NK-92 (cell line): ENCODE measurements around the gene ARID1B.

ENCODE experiments used
- DNase-seq: peaks from one replicate; lab custom pipeline; 2025; ENCODE audit not compliant: unreplicated experiment; lab: John Stamatoyannopoulos, UW

Gene ARID1B

GRCh38 chr6:157230910-157231309 is 453.7 kb downstream of the ARID1B start:
- DNase-seq = no peak

GRCh38 chr6:157232161-157232895 is 455.1 kb downstream of the ARID1B start:
- no peak for DNase-seq

GRCh38 chr6:157233156-157233555 is 456.0 kb downstream of the ARID1B start:
- no peak for DNase-seq

GRCh38 chr6:157233686-157234085 is 456.5 kb downstream of the ARID1B start:
- no peak for DNase-seq

- no peak for DNase-seq
Measured at GRCh38 chr6:157235600-157236039, 458.4 kb downstream of the ARID1B start.

- no peak for DNase-seq
Measured at GRCh38 chr6:157236040-157236725, 459.0 kb downstream of the ARID1B start.

GRCh38 chr6:157238346-157238745 is 461.2 kb downstream of the ARID1B start:
- DNase-seq = no peak

GRCh38 chr6:157239148-157239547 is 462.0 kb downstream of the ARID1B start:
- no peak for DNase-seq

GRCh38 chr6:157239671-157240058 is 462.5 kb downstream of the ARID1B start:
- no peak for DNase-seq

GRCh38 chr6:157240059-157240959 is 463.1 kb downstream of the ARID1B start:
- no peak for DNase-seq

GRCh38 chr6:157240960-157241311 is 463.8 kb downstream of the ARID1B start:
- DNase-seq = no peak

GRCh38 chr6:157242791-157243190 is 465.6 kb downstream of the ARID1B start:
- DNase-seq = no peak

GRCh38 chr6:157244175-157244574 is 467.0 kb downstream of the ARID1B start:
- no peak for DNase-seq

GRCh38 chr6:157244780-157245179 is 467.6 kb downstream of the ARID1B start:
- DNase-seq = no peak

- DNase-seq = no peak
Measured at GRCh38 chr6:157245436-157245835, 468.3 kb downstream of the ARID1B start.

- no peak for DNase-seq
Measured at GRCh38 chr6:157246048-157246630, 469.0 kb downstream of the ARID1B start.

- no peak for DNase-seq
Measured at GRCh38 chr6:157246771-157247484, 469.8 kb downstream of the ARID1B start.

- DNase-seq = no peak
Measured at GRCh38 chr6:157248264-157248663, 471.1 kb downstream of the ARID1B start.

GRCh38 chr6:157249826-157250225 is 472.6 kb downstream of the ARID1B start:
- no peak for DNase-seq

- DNase-seq = no peak
Measured at GRCh38 chr6:157251586-157252247, 474.5 kb downstream of the ARID1B start.
